GM23248 (cell line): Measurements from ENCODE around the gene YKT6.

Source experiments
- EZH2 ChIP-seq: fragments of 200-600 bp; sonication (generic); IDR thresholded peaks from 2 replicates; pipeline ENCODE4 v1.6.1; 2018; ENCODE audit warnings: antibody characterized with exemption, mild to moderate bottlenecking; ENCODE audit not compliant: insufficient read depth, poor library complexity, severe bottlenecking
- EZH2phosphoT487 ChIP-seq: fragments of 200-600 bp; sonication (generic); IDR thresholded peaks from 2 replicates; pipeline ENCODE4 v1.6.1; 2018; ENCODE audit warnings: antibody characterized with exemption, moderate library complexity, mild to moderate bottlenecking, low read depth; ENCODE audit not compliant: insufficient read depth

DNA sequence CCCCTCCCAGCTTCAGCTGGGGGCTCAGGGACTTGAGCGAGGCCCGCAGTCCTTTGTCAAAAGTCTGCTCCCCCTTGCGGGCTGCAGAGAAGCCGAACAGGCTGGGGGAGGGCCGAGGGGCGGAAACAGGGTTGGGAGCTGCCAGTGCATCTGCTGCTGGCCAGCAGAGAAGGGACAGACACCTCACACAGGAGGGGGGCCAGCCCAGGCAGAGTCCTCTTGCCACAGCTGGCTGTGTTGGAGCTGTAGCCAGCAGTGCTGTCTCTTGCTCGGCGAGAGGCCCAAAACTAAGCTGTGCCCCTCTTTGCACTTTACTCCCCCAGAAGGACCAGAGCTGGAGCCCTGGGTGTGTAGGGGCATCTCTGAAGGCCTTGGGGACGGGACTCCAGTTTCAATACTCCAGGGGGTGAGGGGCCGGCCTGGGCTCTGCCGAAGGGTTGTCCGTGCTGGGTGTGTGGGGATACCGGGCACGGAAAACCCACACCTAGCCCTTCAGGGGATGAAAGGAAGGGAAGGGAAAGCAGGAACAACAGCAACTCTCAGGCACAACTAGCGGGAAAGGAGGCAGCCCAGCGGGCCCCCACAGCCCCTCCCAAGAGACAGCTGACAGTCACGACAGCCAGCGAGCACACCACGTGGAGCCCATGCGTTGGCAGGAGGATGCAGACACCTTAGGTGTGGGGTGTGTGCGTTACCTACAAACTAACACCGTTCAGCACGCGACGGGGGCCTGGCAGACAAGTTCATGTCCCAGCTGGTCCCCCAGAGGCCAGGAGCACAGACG lies 17.8 kb downstream of the YKT6 start:
- TF ChIP-seq EZH2 (no peak), EZH2phosphoT487 (no peak)
